C4-2B (cell line): ENCODE data around the gene MORN1.

ENCODE experiments used
- ZFX ChIP-seq: fragments of 450-650 bp; IDR thresholded peaks from 2 replicates; pipeline ENCODE4 v1.6.1; 2017
- TF ChIP-seq, protein P1 (sequence below): fragments of 450-650 bp; conservative IDR thresholded peaks from 2 replicates; pipeline ENCODE4 v1.5.1; 2017; ENCODE audit warnings: mild to moderate bottlenecking

DNA sequence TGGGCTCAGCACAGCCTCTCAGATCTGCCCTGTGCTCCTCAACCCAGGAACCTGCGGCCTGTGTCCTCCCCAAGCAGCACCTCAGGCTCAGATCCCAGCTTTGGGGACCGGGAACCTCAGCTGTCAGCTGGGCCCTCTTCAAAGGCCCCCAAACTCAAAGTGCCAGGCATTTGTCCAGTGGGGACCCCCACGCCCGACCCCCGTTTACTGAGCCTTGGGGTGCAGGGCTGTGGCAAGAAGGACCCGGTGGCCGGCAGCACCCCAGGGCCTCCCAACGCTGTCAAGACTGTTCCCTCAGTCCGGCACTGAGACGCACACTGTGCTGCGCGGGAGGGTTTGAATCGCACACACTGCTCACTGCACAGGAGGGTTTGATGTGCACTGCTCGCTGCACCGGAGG is 35.0 kb downstream of the MORN1 start:
- TF ChIP-seq, protein P1, sequence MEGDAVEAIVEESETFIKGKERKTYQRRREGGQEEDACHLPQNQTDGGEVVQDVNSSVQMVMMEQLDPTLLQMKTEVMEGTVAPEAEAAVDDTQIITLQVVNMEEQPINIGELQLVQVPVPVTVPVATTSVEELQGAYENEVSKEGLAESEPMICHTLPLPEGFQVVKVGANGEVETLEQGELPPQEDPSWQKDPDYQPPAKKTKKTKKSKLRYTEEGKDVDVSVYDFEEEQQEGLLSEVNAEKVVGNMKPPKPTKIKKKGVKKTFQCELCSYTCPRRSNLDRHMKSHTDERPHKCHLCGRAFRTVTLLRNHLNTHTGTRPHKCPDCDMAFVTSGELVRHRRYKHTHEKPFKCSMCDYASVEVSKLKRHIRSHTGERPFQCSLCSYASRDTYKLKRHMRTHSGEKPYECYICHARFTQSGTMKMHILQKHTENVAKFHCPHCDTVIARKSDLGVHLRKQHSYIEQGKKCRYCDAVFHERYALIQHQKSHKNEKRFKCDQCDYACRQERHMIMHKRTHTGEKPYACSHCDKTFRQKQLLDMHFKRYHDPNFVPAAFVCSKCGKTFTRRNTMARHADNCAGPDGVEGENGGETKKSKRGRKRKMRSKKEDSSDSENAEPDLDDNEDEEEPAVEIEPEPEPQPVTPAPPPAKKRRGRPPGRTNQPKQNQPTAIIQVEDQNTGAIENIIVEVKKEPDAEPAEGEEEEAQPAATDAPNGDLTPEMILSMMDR = no peak
- no peak for TF ChIP-seq ZFX
